Measurements from ENCODE around the gene EBF3. TPM values are rescaled to one million over a fixed set of nuclear protein-coding genes. Genes with fewer than 3 reads are reported as not detected.

Gene EBF3
- total and polyA plus RNA-seq, 2 donors (not counting 3 experiments of a cell fraction or from before 2014, with no cell fraction given) = 0.92 to 2.7 TPM

DNA sequence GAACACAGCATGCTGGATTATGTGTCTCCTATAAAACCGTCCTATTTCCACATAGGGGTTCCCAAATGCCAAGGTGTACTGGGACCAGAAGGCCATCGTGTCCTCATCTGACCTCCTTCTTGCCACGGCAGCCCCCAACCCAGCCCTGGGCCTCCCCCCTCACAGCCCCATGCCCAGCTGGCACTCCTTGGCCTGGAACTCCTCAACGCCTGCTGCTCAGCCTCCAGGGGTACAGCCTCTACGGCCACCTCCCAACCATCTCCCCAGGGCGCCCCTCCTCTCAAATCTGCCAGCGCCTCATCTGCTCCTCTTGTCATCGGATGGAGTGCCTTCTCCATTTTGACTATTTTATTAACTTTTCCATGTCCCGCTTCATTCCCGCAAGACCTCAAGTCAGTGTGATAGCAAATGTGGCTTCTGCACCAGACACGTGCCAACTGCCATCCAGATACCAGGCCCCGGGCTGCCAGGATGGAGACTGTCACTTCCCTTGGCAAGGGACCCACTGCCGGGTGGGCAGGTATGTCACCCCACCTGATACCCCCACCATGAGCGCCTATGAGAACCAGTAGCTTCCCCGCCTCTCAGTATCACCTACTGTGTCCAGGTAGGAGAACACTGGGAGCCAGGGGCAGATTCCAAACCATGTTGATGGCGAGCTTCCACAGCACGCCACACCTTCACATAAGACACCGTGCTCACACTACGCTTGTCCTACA is 106.7 kb downstream of the EBF3 start:
- Histone ChIP-seq H3K4me3 (replicated peaks in 1 of 3; ENCODE audit: insufficient read depth in 1 of 3, low read depth in 1 of 3, low read length in 3 of 3) (no peak overlapping the region), H3K79me2 (ENCODE audit: control insufficient read depth, insufficient read depth, low read length) (no peaks in the 10 kb centered on the region), H3K27ac (ENCODE audit: insufficient read depth, low read depth, low read length) (no peak overlapping the region), H3K9me3 (replicated peaks; ENCODE audit: control insufficient read depth, insufficient read depth, low read length) (no peaks in the 10 kb centered on the region), H3K9ac (replicated peaks; ENCODE audit: extremely low read depth, insufficient read depth, low read length) (no peak overlapping the region), H3K27me3 (ENCODE audit: control insufficient read depth in 2 of 2, insufficient read depth in 2 of 2, low read length in 2 of 2) (no peaks in the 10 kb centered on the region), H3K4me1 (ENCODE audit: control insufficient read depth, extremely low read depth, insufficient read depth, low read length) (no peaks in the 10 kb centered on the region), H3K9me1 (replicated peaks; ENCODE audit: control insufficient read depth, extremely low read depth, insufficient read depth, low read length) (no peaks in the 10 kb centered on the region), H3K4me2 (ENCODE audit: insufficient read depth, low read length) (no peak overlapping the region), H2AFZ (ENCODE audit: low read depth, low read length) (no peak overlapping the region), H4K20me1 (replicated peaks; ENCODE audit: control insufficient read depth, extremely low read depth, insufficient read depth, low read length) (no peaks in the 10 kb centered on the region), H3K36me3 (ENCODE audit: control insufficient read depth in 2 of 2, extremely low read depth in 1 of 2, insufficient read depth in 2 of 2, low read length in 2 of 2) (no peaks in the 10 kb centered on the region)
- POLR2A ChIA-PET = no interaction called here
- TF ChIP-seq POLR2A (IDR thresholded peaks at IDR 0.05; ENCODE audit: low read depth, low read length) (no peak), MAX (IDR thresholded peaks at IDR 0.05; ENCODE audit: insufficient read depth, insufficient read length) (no peak), MYC (IDR thresholded peaks at IDR 0.05; ENCODE audit: low read depth, low read length) (no peak), FOS (IDR thresholded peaks at IDR 0.05; ENCODE audit: borderline replicate concordance, insufficient read depth, low read length) (no peak), EZH2 (IDR thresholded peaks at IDR 0.05; ENCODE audit: borderline replicate concordance, low read depth, low read length, severe bottlenecking) (no peak), JUN (IDR thresholded peaks at IDR 0.05; ENCODE audit: borderline replicate concordance, insufficient read depth, insufficient read length, low read depth) (no peak), GATA2 (IDR thresholded peaks at IDR 0.05; ENCODE audit: insufficient read depth, insufficient read length, low read depth, low read length) (no peak), POLR2AphosphoS5 (IDR thresholded peaks at IDR 0.05; ENCODE audit: insufficient read depth, low read depth, low read length) (no peak)
- TF ChIP-seq, protein P1, sequence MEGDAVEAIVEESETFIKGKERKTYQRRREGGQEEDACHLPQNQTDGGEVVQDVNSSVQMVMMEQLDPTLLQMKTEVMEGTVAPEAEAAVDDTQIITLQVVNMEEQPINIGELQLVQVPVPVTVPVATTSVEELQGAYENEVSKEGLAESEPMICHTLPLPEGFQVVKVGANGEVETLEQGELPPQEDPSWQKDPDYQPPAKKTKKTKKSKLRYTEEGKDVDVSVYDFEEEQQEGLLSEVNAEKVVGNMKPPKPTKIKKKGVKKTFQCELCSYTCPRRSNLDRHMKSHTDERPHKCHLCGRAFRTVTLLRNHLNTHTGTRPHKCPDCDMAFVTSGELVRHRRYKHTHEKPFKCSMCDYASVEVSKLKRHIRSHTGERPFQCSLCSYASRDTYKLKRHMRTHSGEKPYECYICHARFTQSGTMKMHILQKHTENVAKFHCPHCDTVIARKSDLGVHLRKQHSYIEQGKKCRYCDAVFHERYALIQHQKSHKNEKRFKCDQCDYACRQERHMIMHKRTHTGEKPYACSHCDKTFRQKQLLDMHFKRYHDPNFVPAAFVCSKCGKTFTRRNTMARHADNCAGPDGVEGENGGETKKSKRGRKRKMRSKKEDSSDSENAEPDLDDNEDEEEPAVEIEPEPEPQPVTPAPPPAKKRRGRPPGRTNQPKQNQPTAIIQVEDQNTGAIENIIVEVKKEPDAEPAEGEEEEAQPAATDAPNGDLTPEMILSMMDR (IDR thresholded peaks at IDR 0.05; ENCODE audit: extremely low read depth in 1 of 2, insufficient read depth in 1 of 2, low read depth in 1 of 2, low read length in 2 of 2) = no peak
- FAIRE-seq (no peak), DNase-seq (ENCODE audit: low read depth, low spot score) (no peak)
- no TSS peak for BruUV-seq (replicated peaks)
- intact Hi-C loops (cut with micrococcal nuclease) = no loop called here
- dilution Hi-C loops (cut with MboI; ENCODE audit: extremely low pct_ligation_motif_present, low sequenced_read_pairs) = no loop called here
- CTCF ChIA-PET = no interaction called here
